Measurements from ENCODE around the gene SLC38A10. TPM values are rescaled to one million over a fixed set of nuclear protein-coding genes. Genes with fewer than 3 reads are reported as not detected.

The SLC38A10 gene
- total RNA-seq, 1 donor from 2014 or later, result 105 TPM

GRCh38 chr17:81222620-81222905 lies 72.5 kb downstream of the SLC38A10 start:
- peak overlapping the region; percentile 85 for H3K4me3 Mint-ChIP-seq
- peaks cover 3% of the 10 kb centered on the region for H3K36me3 Mint-ChIP-seq (ENCODE audit: low read depth)
- intact Hi-C loops (cut with micrococcal nuclease), result no loop called here
- H3K9me3 Mint-ChIP-seq, result no peaks in the 10 kb centered on the region
- H3K27me3 Mint-ChIP-seq, result peaks cover 2% of the 10 kb centered on the region
- peaks cover 12% of the 10 kb centered on the region for H3K4me1 Mint-ChIP-seq
- no peak overlapping the region for H3K27ac Mint-ChIP-seq
- no peak for DNase-seq

GRCh38 chr17:81221842-81222619 lies 73.1 kb downstream of the SLC38A10 start:
- Mint-ChIP-seq H3K9me3 (no peaks in the 10 kb centered on the region), H3K27ac (no peak overlapping the region), H3K36me3 (ENCODE audit: low read depth) (peaks cover 2% of the 10 kb centered on the region), H3K4me3 (peak overlapping the region; percentile 85), H3K4me1 (peaks cover 11% of the 10 kb centered on the region), H3K27me3 (peaks cover 2% of the 10 kb centered on the region)
- intact Hi-C loops (cut with micrococcal nuclease), result no loop called here
- DNase-seq, result no peak

GRCh38 chr17:81221371-81221841 lies 73.7 kb downstream of the SLC38A10 start:
- Mint-ChIP-seq H3K27me3 (peaks cover 2% of the 10 kb centered on the region), H3K4me1 (peaks cover 11% of the 10 kb centered on the region), H3K27ac (no peak overlapping the region), H3K9me3 (no peaks in the 10 kb centered on the region), H3K36me3 (ENCODE audit: low read depth) (peaks cover 2% of the 10 kb centered on the region), H3K4me3 (peak overlapping the region; percentile 85)
- no peak for DNase-seq
- intact Hi-C loops (cut with micrococcal nuclease), result no loop called here

- Mint-ChIP-seq H3K9me3 (no peaks in the 10 kb centered on the region), H3K4me1 (peaks cover 11% of the 10 kb centered on the region), H3K36me3 (ENCODE audit: low read depth) (no peaks in the 10 kb centered on the region), H3K27ac (no peak overlapping the region), H3K4me3 (no peak overlapping the region), H3K27me3 (peaks cover 2% of the 10 kb centered on the region)
- no peak for DNase-seq
- intact Hi-C loops (cut with micrococcal nuclease), result no loop called here
These were observed 75.5 kb downstream of the SLC38A10 start for GRCh38 chr17:81219476-81220180.

- peaks cover 11% of the 10 kb centered on the region for H3K4me1 Mint-ChIP-seq
- intact Hi-C loops (cut with micrococcal nuclease), result no loop called here
- H3K9me3 Mint-ChIP-seq, result no peaks in the 10 kb centered on the region
- H3K36me3 Mint-ChIP-seq (ENCODE audit: low read depth), result no peaks in the 10 kb centered on the region
- no peak for DNase-seq
- no peak overlapping the region for H3K27ac Mint-ChIP-seq
- peaks cover 2% of the 10 kb centered on the region for H3K27me3 Mint-ChIP-seq
- no peak overlapping the region for H3K4me3 Mint-ChIP-seq
These were observed 76.1 kb downstream of the SLC38A10 start for GRCh38 chr17:81218991-81219390.

GRCh38 chr17:81218459-81218858 lies 76.6 kb downstream of the SLC38A10 start:
- no peak for DNase-seq
- Mint-ChIP-seq H3K36me3 (ENCODE audit: low read depth) (no peaks in the 10 kb centered on the region), H3K27ac (no peak overlapping the region), H3K4me1 (peaks cover 7% of the 10 kb centered on the region), H3K4me3 (no peak overlapping the region), H3K27me3 (no peaks in the 10 kb centered on the region), H3K9me3 (no peaks in the 10 kb centered on the region)
- intact Hi-C loops (cut with micrococcal nuclease), result no loop called here

GRCh38 chr17:81217491-81217890 lies 77.6 kb downstream of the SLC38A10 start:
- Mint-ChIP-seq H3K4me3 (no peak overlapping the region), H3K27me3 (no peaks in the 10 kb centered on the region), H3K36me3 (ENCODE audit: low read depth) (no peaks in the 10 kb centered on the region), H3K4me1 (peaks cover 5% of the 10 kb centered on the region), H3K9me3 (no peaks in the 10 kb centered on the region), H3K27ac (no peak overlapping the region)
- intact Hi-C loops (cut with micrococcal nuclease), result no loop called here
- DNase-seq, result no peak

GRCh38 chr17:81213978-81214377 lies 81.1 kb downstream of the SLC38A10 start:
- H3K9me3 Mint-ChIP-seq, result no peaks in the 10 kb centered on the region
- H3K4me1 Mint-ChIP-seq, result no peaks in the 10 kb centered on the region
- DNase-seq, result no peak
- H3K27me3 Mint-ChIP-seq, result no peaks in the 10 kb centered on the region
- intact Hi-C loops (cut with micrococcal nuclease), result no loop called here
- no peak overlapping the region for H3K27ac Mint-ChIP-seq
- no peaks in the 10 kb centered on the region for H3K36me3 Mint-ChIP-seq (ENCODE audit: low read depth)
- H3K4me3 Mint-ChIP-seq, result no peak overlapping the region

- DNase-seq, result no peak
- no peaks in the 10 kb centered on the region for H3K36me3 Mint-ChIP-seq (ENCODE audit: low read depth)
- peaks cover 3% of the 10 kb centered on the region for H3K4me1 Mint-ChIP-seq
- H3K27ac Mint-ChIP-seq, result no peak overlapping the region
- no peaks in the 10 kb centered on the region for H3K27me3 Mint-ChIP-seq
- intact Hi-C loops (cut with micrococcal nuclease), result no loop called here
- no peak overlapping the region for H3K4me3 Mint-ChIP-seq
- H3K9me3 Mint-ChIP-seq, result no peaks in the 10 kb centered on the region
These were observed 82.7 kb downstream of the SLC38A10 start for GRCh38 chr17:81212365-81212764.

- Mint-ChIP-seq H3K36me3 (ENCODE audit: low read depth) (no peaks in the 10 kb centered on the region), H3K4me1 (peaks cover 3% of the 10 kb centered on the region), H3K4me3 (no peak overlapping the region), H3K27me3 (no peaks in the 10 kb centered on the region), H3K9me3 (no peaks in the 10 kb centered on the region), H3K27ac (no peak overlapping the region)
- DNase-seq, result no peak
- intact Hi-C loops (cut with micrococcal nuclease), result no loop called here
These were observed 84.2 kb downstream of the SLC38A10 start for GRCh38 chr17:81210868-81211267.

- no peak for DNase-seq
- Mint-ChIP-seq H3K9me3 (no peaks in the 10 kb centered on the region), H3K4me3 (no peak overlapping the region)
These were observed 84.6 kb downstream of the SLC38A10 start for GRCh38 chr17:81210466-81210865.

GRCh38 chr17:81209141-81209540 lies 86.0 kb downstream of the SLC38A10 start:
- Mint-ChIP-seq H3K27me3 (no peaks in the 10 kb centered on the region), H3K36me3 (ENCODE audit: low read depth) (no peaks in the 10 kb centered on the region), H3K4me1 (peaks cover 3% of the 10 kb centered on the region), H3K27ac (no peak overlapping the region), H3K9me3 (no peaks in the 10 kb centered on the region), H3K4me3 (no peak overlapping the region)
- intact Hi-C loops (cut with micrococcal nuclease), result no loop called here
- no peak for DNase-seq

More at GRCh38 chr17:81210466-81210865, 84.6 kb downstream of the SLC38A10 start:
- intact Hi-C loops (cut with micrococcal nuclease), result no loop called here
- Mint-ChIP-seq H3K4me1 (peaks cover 3% of the 10 kb centered on the region), H3K27ac (no peak overlapping the region), H3K27me3 (no peaks in the 10 kb centered on the region), H3K36me3 (ENCODE audit: low read depth) (no peaks in the 10 kb centered on the region)

- Mint-ChIP-seq H3K4me3 (no peak overlapping the region), H3K9me3 (no peaks in the 10 kb centered on the region), H3K27ac (no peak overlapping the region), H3K4me1 (peaks cover 3% of the 10 kb centered on the region), H3K27me3 (no peaks in the 10 kb centered on the region), H3K36me3 (ENCODE audit: low read depth) (no peaks in the 10 kb centered on the region)
- intact Hi-C loops (cut with micrococcal nuclease), result no loop called here
- DNase-seq, result no peak
These were observed 86.5 kb downstream of the SLC38A10 start for GRCh38 chr17:81208651-81209050.

All from activated CD4-positive, alpha-beta T cell treated with anti-CD3 and anti-CD28 coated beads, Interleukin-2, amount 10 ng/mL, durations not matched to agents 24 days and 14 days (primary cell).